IPS-18c (cell line): ENCODE data around the gene GYS2.

Source experiments
- H3K4me3 ChIP-seq: 2 replicates; pipeline ENCODE4 v1.7.0; 2013; ENCODE audit warnings: low read depth, mild to moderate bottlenecking, low read length, moderate library complexity; ENCODE audit not compliant: insufficient read depth
- H3K9me3 ChIP-seq: one replicate; pipeline ENCODE4 v1.6.1; 2013; ENCODE audit warnings: mild to moderate bottlenecking, low read length, moderate library complexity; ENCODE audit not compliant: control insufficient read depth, insufficient read depth

Gene GYS2

DNA sequence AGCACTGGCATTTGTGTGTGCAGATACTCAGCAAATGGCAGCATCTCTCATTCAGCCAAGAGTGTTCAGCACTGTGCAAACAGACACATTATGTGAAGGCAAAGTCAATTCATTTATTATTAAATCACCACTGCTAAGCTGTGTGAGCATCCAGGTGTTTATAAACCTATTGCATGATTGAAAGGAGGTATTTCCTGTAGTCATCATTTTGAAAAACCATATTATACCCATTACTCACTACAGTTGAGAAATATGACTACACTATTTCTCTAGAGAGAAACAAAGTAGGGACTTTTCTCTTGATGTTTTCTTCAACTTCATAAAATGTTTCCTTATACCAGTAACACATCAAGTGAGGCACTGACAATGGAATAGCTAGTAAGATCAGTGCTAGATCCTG, 64.8 kb downstream of the GYS2 start:
- H3K4me3 ChIP-seq = no peak overlapping the region
- no peaks in the 10 kb centered on the region for H3K9me3 ChIP-seq

DNA sequence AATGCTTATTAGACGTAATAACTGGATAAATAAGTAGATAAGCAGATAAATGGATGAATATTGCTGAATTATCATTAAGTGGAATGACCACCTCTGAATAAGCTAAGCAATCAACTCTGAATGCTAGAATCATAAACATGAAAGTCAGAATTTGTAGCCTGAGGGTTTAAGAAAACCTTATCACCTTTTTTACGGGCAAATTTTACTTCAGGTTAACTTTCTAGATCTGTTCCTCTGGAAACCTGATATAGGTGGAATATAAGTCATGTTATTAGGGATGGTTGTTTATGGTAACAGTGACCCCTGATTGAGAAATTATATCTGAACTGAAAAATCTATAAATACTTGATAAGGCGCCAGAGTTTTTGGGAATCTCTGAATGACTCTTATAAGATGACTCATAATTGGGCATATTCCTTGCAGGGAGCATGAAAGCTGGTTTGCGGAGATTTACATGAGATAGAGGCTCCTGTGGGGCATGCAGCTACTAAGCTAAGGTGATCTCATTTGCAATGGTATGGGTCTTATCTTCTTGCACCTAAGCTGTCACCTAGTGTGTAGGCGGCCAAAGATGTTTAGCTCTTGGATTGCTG, 66.5 kb downstream of the GYS2 start:
- no peak overlapping the region for H3K4me3 ChIP-seq
- H3K9me3 ChIP-seq = no peaks in the 10 kb centered on the region

DNA sequence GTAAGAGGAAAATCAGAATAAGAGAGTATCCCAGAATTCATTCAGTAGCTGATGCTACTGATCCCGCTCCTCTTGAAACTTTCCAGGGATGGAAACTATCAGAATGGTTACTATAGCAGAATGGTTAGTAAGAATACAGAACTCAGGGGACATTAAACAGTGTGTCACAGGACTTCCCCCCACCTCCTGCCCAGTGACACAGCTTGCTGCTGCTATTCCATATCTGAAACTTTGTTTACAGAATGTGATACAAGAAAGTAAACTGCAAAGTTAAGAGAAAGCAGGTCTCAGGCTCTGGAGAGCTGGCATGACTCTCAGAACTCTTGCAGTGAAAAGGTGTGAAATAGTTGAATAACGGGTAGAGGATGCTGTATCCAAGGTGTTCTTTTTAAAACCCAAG, 75.2 kb downstream of the GYS2 start:
- H3K4me3 ChIP-seq = no peak overlapping the region
- no peaks in the 10 kb centered on the region for H3K9me3 ChIP-seq

DNA sequence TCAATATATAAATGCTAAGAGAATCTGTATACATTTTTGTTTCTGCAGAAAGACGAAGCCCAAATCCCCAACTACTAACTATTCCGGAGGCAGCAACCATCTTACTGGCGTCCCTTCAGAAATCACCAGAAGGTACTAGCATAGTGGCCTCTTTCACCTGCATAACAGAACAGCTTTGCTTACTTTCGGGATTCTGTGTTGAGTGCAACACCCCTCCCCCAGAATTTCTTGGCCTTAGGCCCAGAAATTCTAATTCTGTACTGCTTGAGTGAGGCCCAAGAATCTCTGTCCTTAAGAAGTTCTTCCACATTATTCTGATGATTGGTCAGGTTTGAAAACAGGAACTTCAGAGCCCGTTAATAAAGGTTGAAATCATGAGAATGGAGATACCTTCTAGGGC, 75.7 kb downstream of the GYS2 start:
- no peaks in the 10 kb centered on the region for H3K9me3 ChIP-seq
- H3K4me3 ChIP-seq = no peak overlapping the region

DNA sequence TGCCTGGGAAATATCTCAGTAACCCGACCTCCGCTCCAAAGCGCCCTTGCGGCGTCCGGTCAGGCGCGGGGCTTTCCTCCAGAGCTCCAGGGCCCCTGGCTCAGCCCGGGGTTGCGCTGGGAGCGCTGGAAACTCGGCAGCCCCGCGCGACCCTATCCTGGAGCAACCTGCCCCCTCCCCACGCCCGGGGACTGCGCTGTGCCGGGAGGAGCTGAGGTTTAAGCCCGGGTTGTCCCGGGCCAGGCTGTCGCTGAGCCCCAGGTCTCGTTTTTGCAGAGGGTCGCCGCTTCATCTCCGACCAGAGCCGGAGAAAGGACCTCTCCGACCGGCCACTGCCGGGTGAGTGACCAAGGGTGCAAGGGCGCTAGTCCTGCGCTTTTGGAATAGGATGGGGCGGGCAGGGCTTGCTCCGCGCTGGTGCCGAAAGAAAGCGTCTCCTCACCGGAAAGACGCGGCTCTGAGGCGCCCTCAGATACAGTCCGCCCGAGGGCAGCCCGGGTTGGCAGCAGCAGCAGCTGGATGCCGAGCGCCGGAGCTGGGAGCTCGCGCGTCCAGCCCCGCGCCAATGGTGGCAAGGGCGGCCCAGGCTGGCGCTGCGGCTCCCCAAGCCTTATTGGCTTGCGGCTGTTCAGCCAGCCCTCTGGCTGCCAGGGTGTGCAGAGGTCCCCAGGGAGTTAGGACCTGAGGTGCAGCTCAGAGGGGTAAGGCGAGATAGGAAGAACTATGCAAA, 77.0 kb downstream of the GYS2 start:
- no peaks in the 10 kb centered on the region for H3K9me3 ChIP-seq
- H3K4me3 ChIP-seq = peak overlapping the region; percentile 81

DNA sequence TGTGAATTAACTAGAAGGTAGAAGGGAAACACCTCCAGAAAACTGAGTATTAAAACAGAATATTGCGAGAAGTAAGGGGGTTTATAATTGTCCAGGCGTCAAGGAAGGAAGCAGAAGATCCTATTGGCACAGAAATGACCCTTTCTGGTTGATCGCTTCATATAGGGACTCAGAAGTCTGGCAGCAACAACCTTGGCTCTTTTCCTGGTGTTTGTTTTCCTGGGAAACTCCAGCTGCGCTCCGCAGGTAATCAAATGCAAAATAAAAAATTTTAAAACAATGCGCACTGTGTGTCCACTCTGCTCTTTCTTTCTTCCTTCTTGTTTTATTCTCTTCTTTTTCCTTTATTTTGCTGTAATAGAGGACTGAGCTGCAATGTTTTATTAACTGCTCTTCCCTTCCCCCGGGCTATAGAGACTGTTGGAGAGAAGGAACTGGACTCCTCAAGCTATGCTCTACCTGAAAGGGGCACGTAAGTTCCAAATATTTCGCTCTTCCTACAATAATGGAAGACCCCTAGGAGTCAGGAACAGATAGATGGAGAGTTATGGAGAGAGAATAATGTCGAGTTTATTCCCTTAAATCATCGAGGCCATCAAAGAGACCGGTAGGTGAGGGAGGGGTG, 77.8 kb downstream of the GYS2 start:
- H3K4me3 ChIP-seq = peak overlapping the region; percentile 81
- no peaks in the 10 kb centered on the region for H3K9me3 ChIP-seq

DNA sequence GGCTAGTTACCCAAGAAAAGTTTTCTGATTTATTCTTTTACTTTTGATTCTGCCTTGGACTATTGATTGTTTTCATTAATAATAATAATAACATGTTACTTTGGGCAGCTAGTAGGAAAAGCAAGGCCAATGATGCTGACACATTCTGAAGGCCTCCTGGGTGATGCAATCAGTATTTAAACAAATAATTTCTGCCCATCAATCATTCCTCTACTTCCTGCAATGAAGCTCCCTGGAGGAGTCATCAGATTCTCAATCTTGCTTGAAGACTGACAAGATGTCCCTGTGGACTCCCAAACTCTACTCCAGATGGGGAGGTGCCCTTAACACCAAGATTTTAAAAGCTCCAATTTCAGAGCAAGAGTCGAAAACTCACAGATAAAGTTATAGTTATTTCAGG, 78.6 kb downstream of the GYS2 start, which contains the start of gene SPX:
SPX (plus strand) TSS at position 244 of the 400 bp plus-strand sequence. CDS start 177 bp downstream, outside the sequence.
- H3K4me3 ChIP-seq = peak within 1 kb of the TSS; percentile 81

DNA sequence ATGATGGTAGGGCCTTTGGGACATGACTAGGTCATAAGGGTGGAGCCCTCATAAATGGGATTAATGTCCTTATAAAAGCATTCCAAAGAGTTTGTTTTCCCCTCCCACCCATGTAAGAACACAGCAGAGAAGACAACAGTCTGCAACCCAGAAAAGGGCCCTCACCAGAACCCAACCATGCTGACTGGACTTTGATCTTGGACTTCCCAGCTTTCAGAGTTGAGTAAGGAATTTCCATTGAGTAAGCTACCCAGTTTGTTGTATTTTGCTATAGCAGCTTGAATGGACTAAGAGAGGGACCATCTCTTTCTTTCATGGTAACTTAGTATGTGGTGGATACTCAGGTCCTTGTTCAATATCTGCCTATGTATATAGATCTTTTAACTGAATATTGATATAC, 81.5 kb downstream of the GYS2 start:
- H3K9me3 ChIP-seq = no peaks in the 10 kb centered on the region
- no peak overlapping the region for H3K4me3 ChIP-seq

More for the DNA sequence above, 78.6 kb downstream of the GYS2 start, which contains the start of gene SPX:
- H3K9me3 ChIP-seq = no peaks in the 10 kb centered on the region

DNA sequence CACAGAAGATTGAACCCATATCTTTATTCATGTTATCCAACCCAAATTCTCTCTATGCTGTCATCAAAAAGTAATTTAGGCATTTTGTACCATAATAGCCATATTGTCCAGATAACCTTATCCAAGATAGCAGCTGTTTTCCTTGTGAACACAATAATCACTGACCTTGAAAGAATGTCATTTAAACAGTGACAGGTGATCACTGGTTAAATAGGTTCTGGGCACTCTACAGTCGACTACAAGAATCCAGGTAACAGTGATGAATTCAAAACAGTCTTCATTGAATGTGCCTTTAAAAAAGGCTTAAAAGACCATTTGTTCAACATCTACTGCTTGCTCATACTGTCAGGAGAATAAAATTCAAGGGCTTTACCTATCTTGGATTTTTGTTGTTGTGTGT, 83.1 kb downstream of the GYS2 start:
- Histone ChIP-seq H3K4me3 (no peak overlapping the region), H3K9me3 (no peaks in the 10 kb centered on the region)

DNA sequence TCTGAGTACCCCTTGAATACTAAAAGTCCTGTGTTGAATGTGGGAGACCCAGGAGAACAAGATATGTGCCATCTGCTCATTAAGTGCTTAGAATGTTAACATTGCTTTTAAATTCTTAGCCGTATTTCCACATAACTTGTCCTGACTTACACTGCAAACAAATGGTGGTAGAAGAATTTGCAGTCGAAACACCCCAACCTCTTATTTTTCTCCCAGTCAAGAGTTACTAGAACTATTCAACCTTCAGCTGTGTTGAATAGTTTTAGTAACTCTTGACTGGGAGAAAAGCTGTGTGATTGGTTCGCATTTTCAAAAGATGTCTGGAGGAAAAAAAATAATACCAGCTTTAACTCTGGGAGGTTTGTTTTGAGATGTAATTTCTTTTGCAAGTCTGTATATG, 86.2 kb downstream of the GYS2 start:
- no peak overlapping the region for H3K4me3 ChIP-seq

DNA sequence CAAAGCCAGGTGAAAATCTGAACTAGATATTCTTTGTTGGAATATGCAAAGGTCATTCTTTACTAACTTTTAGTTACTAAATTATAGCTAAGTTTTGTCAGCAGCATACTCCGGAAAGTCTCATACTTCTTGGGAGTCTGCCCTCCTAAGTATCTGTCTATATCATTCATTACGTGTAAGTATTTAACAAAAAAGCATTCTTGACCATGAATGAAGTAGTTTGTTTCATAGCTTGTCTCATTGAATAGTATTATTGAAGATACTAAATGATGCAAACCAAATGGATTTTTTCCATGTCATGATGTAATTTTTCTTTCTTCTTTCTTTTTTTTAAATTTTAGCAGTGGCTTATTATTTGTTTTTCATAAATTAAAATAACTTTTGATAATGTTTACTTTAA, 88.4 kb downstream of the GYS2 start:
- Histone ChIP-seq H3K9me3 (no peaks in the 10 kb centered on the region), H3K4me3 (no peak overlapping the region)

More for the DNA sequence above, 86.2 kb downstream of the GYS2 start:
- H3K9me3 ChIP-seq = no peaks in the 10 kb centered on the region

DNA sequence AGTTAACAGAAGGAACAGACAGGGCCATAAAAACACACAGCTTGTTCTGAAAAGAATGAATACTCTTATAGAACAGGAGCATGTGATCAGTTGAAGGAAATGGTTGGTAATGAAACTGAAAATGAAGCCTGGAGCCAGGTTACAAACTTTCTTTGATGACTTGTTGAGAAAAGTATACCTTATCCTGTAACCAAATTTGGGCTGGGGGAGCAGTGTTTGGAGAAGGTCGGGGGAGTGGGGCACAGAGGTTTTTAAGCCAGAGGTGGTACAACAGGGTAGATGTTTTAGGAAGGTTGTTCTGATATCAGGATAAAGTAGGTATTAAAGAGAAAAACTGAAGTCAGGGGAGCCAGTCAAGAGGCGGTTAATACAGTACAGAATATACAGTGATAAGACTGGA, 94.9 kb downstream of the GYS2 start:
- H3K4me3 ChIP-seq = no peak overlapping the region
- H3K9me3 ChIP-seq = no peaks in the 10 kb centered on the region

DNA sequence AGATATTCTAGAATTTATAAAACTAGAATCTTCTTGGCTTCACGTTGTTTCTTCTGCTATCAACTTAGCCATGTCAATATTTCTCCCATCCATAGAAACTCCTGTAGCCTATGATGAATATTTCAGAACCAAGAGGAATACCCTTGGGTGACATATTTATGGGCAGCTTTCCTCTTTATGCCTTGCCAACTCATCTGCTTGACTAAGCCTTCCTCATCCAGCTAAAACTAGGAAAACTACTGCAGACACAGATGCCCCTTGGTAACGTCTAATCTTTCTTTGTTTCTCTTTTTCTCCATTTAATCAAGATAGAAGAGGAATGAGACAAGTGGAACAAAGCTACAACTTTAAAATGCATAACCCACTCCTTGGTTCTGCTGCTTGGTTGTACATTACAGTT, 96.8 kb downstream of the GYS2 start:
- Histone ChIP-seq H3K9me3 (no peaks in the 10 kb centered on the region), H3K4me3 (no peak overlapping the region)

DNA sequence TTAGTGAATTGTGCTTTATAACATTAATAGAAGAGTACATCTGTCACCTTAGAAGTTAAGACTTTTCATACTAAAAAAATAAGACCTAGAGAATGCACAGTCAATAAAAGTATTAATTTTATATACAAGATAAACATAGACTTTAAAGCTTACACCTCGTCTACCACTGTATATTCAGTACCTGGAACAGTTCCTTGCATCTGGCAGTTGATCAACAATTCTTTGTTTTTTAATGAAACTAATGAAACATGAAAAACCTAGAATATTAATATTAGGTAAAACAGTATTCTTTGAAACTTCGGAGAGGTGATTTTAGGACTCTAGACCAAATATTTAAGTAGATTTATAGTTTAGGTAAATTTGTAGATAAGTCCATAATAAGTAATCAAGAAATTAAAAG, 98.8 kb downstream of the GYS2 start:
- no peaks in the 10 kb centered on the region for H3K9me3 ChIP-seq
- H3K4me3 ChIP-seq = no peak overlapping the region

DNA sequence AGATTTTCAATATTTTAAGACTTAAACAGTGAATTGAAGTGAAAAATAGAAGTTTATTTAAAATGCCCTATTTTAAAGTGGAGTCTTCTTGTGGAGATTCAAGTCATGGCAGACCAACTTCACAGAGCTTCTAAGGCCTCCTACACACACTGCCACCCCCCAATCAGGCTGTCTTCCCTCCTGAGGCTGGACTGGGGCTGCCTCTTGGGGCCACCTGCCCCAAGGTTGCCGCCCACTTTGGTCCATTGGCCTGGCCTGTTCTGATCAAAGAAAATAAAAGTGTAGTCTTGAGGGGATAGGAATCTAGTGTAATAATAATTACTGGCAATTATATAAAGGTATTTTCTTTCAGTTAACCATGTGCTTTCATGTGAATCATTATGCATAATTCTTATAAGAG, 101.8 kb downstream of the GYS2 start:
- H3K4me3 ChIP-seq = no peak overlapping the region; the same call in 1 of the 2 replicates
- H3K9me3 ChIP-seq = no peaks in the 10 kb centered on the region

DNA sequence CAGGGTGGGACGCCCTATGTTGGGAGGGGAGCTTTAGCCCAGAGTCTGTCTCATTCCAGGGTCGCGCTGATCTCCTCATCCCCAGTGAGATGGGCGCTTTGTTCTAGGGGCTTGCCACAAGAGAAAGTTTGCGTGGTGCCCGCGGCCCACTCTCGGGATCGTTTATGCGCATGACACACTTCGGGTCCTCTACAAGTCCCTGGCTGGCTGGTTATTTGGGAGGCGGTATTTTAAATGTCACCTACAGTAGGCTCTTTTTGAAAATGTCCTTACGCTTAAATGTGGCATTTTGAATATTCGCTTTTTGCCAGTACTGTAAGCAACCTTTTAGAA, 102.5 kb downstream of the GYS2 start:
- Histone ChIP-seq H3K9me3 (no peaks in the 10 kb centered on the region), H3K4me3 (peak overlapping the region; percentile 92)

DNA sequence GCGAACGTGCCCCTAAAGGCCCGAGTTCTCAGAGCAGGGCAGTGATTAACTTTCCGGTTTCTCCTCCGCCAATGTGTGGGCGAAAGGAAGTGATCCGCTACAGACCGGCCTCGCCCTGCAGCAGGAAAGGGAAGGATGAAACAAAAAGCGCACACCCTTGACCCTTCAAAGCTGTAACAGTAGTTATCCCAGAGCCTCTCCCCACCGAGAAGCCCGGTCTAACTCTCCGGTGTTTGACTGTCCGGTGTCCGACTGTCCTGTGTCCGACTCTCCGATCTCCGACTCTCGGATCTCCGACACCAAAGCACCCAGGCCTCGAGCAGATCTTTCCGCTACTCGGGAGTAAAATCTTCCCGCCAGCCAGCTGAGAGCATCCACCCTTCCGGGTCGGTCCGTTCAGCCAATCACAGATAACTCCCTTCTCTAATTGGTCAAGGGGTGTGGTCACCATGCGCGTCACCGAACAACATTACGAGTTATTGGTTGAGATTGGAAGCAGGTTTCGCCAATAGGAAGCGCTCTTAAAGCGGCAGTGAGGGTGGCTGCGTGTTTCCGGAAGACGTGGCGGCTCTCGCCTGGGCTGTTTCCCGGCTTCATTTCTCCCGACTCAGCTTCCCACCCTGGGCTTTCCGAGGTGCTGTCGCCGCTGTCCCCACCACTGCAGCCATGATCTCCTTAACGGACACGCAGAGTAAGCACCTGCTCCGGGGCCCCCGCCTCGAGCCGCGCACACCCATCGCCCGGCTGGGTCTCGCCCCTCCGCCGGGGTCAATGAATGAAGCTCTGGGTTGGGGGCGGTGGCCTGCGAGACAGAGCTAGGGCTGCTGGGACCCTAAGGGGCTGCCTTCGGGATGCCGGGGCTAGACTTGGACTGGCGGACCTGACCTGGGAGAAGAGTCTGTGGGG, 103.1 kb downstream of the GYS2 start, which contains the start of the genes GOLT1B and RECQL:
GOLT1B (plus strand) TSS at position 532 of the 906 bp plus-strand sequence; CDS start at position 667, 135 bp downstream.
RECQL (minus strand) TSS at position 378 of the 906 bp plus-strand sequence. CDS start 2,065 bp downstream, outside the sequence.
- H3K9me3 ChIP-seq = no peaks in the 10 kb centered on the region
- H3K4me3 ChIP-seq = peak within 1 kb of the TSS; percentile 92
